Astrocyte (in vitro differentiated cells and primary cell): ENCODE measurements around the gene BPI.

Experiments used
- CTCF ChIP-seq: IDR thresholded peaks from 2 replicates; pipeline ENCODE4 v1.5.1; 2011; ENCODE audit warnings: low read depth, mild to moderate bottlenecking, inconsistent platforms, low read length, moderate library complexity; ENCODE audit not compliant: insufficient read depth
- EZH2 ChIP-seq: IDR thresholded peaks from 2 replicates; pipeline ENCODE4 v1.6.1; 2012; ENCODE audit warnings: mild to moderate bottlenecking, low read length, inconsistent platforms; ENCODE audit not compliant: insufficient read depth

- TF ChIP-seq CTCF (no peak), EZH2 (no peak)
These were observed 37.5 kb upstream of the BPI start for GRCh38 chr20:38266426-38266825.
